Measurements from ENCODE around the gene ARHGAP44. TPM values are rescaled to one million over a fixed set of nuclear protein-coding genes. Genes with fewer than 3 reads are reported as not detected.

The ARHGAP44 gene
- total and polyA plus RNA-seq, 4 donors = 12.1 to 37.5 (median 20.2) TPM

GRCh38 chr17:12883472-12883871 is 94.2 kb downstream of the ARHGAP44 start:
- Histone ChIP-seq H3K9me3 (ENCODE audit: control insufficient read depth in 4 of 4, insufficient read depth in 3 of 4, low read length in 3 of 4) (no peaks in the 10 kb centered on the region), H3K27me3 (ENCODE audit: control insufficient read depth in 3 of 3, insufficient read depth in 3 of 3, low read length in 2 of 3) (no peaks in the 10 kb centered on the region), H3K36me3 (ENCODE audit: control insufficient read depth in 4 of 4, insufficient read depth in 4 of 4, low read length in 4 of 4) (no peaks in the 10 kb centered on the region), H3K4me3 (no peak overlapping the region), H3K4me1 (ENCODE audit: control insufficient read depth in 5 of 5, insufficient read depth in 5 of 5, low read length in 5 of 5) (no peaks in the 10 kb centered on the region), H3K9ac (ENCODE audit: insufficient read depth in 1 of 2, low read length in 2 of 2) (no peak overlapping the region), H3K27ac (ENCODE audit: low read depth in 1 of 2, low read length in 1 of 2) (no peak overlapping the region)
- TF ChIP-seq, protein P1, sequence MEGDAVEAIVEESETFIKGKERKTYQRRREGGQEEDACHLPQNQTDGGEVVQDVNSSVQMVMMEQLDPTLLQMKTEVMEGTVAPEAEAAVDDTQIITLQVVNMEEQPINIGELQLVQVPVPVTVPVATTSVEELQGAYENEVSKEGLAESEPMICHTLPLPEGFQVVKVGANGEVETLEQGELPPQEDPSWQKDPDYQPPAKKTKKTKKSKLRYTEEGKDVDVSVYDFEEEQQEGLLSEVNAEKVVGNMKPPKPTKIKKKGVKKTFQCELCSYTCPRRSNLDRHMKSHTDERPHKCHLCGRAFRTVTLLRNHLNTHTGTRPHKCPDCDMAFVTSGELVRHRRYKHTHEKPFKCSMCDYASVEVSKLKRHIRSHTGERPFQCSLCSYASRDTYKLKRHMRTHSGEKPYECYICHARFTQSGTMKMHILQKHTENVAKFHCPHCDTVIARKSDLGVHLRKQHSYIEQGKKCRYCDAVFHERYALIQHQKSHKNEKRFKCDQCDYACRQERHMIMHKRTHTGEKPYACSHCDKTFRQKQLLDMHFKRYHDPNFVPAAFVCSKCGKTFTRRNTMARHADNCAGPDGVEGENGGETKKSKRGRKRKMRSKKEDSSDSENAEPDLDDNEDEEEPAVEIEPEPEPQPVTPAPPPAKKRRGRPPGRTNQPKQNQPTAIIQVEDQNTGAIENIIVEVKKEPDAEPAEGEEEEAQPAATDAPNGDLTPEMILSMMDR (IDR thresholded peaks at IDR 0.05; ENCODE audit: control extremely low read depth, extremely low read depth) = no peak
- DNase-seq = no peak
- 75 to 82% methylated on average over 2 of the region's 2 CpGs for WGBS, 2 donors
- ATAC-seq (ENCODE audit: insufficient read depth, low FRiP score) = no peak

GRCh38 chr17:12887088-12887487 is 97.8 kb downstream of the ARHGAP44 start:
- no peak overlapping the region for H3K4me3 ChIP-seq
- ATAC-seq (ENCODE audit: insufficient read depth, low FRiP score) (no peak), DNase-seq (no peak)
- no peaks in the 10 kb centered on the region for H3K36me3 ChIP-seq (ENCODE audit: control insufficient read depth in 4 of 4, insufficient read depth in 4 of 4, low read length in 4 of 4)
- no peaks in the 10 kb centered on the region for H3K9me3 ChIP-seq (ENCODE audit: control insufficient read depth in 4 of 4, insufficient read depth in 3 of 4, low read length in 3 of 4)
- no peak overlapping the region for H3K9ac ChIP-seq (ENCODE audit: insufficient read depth in 1 of 2, low read length in 2 of 2)
- TF ChIP-seq, protein P1 (IDR thresholded peaks at IDR 0.05; ENCODE audit: control extremely low read depth, extremely low read depth) = no peak
- no peaks in the 10 kb centered on the region for H3K4me1 ChIP-seq (ENCODE audit: control insufficient read depth in 5 of 5, insufficient read depth in 5 of 5, low read length in 5 of 5)
- 87 to 94% methylated on average over 2 of the region's 2 CpGs for WGBS, 2 donors
- H3K27ac ChIP-seq (ENCODE audit: low read depth in 1 of 2, low read length in 1 of 2) = no peak overlapping the region
- no peaks in the 10 kb centered on the region for H3K27me3 ChIP-seq (ENCODE audit: control insufficient read depth in 3 of 3, insufficient read depth in 3 of 3, low read length in 2 of 3)

GRCh38 chr17:12896180-12896785 is 107.0 kb downstream of the ARHGAP44 start:
- WGBS, 2 donors = 89 to 90% methylated on average over 11 of the region's 11 CpGs
- TF ChIP-seq, protein P1 (IDR thresholded peaks at IDR 0.05; ENCODE audit: control extremely low read depth, extremely low read depth) = no peak
- Histone ChIP-seq H3K27ac (ENCODE audit: low read depth in 1 of 2, low read length in 1 of 2) (no peak overlapping the region), H3K4me1 (ENCODE audit: control insufficient read depth in 5 of 5, insufficient read depth in 5 of 5, low read length in 5 of 5) (no peaks in the 10 kb centered on the region), H3K36me3 (ENCODE audit: control insufficient read depth in 4 of 4, insufficient read depth in 4 of 4, low read length in 4 of 4) (peaks cover 0 to 4% (median 0%) of the 10 kb centered on the region in 4 donors), H3K27me3 (ENCODE audit: control insufficient read depth in 3 of 3, insufficient read depth in 3 of 3, low read length in 2 of 3) (no peaks in the 10 kb centered on the region), H3K9ac (ENCODE audit: insufficient read depth in 1 of 2, low read length in 2 of 2) (no peak overlapping the region), H3K9me3 (ENCODE audit: control insufficient read depth in 4 of 4, insufficient read depth in 3 of 4, low read length in 3 of 4) (peaks cover 0 to 11% (median 0%) of the 10 kb centered on the region in 4 donors), H3K4me3 (no peak overlapping the region)
- ATAC-seq (ENCODE audit: insufficient read depth, low FRiP score) (no peak), DNase-seq (no peak)

- Histone ChIP-seq H3K9ac (ENCODE audit: insufficient read depth in 1 of 2, low read length in 2 of 2) (no peak overlapping the region), H3K27me3 (ENCODE audit: control insufficient read depth in 3 of 3, insufficient read depth in 3 of 3, low read length in 2 of 3) (no peaks in the 10 kb centered on the region), H3K4me3 (no peak overlapping the region), H3K27ac (ENCODE audit: low read depth in 1 of 2, low read length in 1 of 2) (no peak overlapping the region), H3K36me3 (ENCODE audit: control insufficient read depth in 4 of 4, insufficient read depth in 4 of 4, low read length in 4 of 4) (peaks cover 0 to 4% (median 0%) of the 10 kb centered on the region in 4 donors), H3K9me3 (ENCODE audit: control insufficient read depth in 4 of 4, insufficient read depth in 3 of 4, low read length in 3 of 4) (peaks cover 0 to 13% (median 0%) of the 10 kb centered on the region in 4 donors), H3K4me1 (ENCODE audit: control insufficient read depth in 5 of 5, insufficient read depth in 5 of 5, low read length in 5 of 5) (peaks cover 0 to 5% (median 0%) of the 10 kb centered on the region in 5 donors)
- TF ChIP-seq, protein P1 (IDR thresholded peaks at IDR 0.05; ENCODE audit: control extremely low read depth, extremely low read depth) = no peak
- 69 to 71% methylated on average over 3 of the region's 3 CpGs for WGBS, 2 donors
- DNase-seq = no peak
- no peak for ATAC-seq (ENCODE audit: insufficient read depth, low FRiP score)
Measured at GRCh38 chr17:12898110-12898509, 108.8 kb downstream of the ARHGAP44 start.
